Middle frontal gyrus (tissue), 1 donor: ENCODE measurements around the gene IDH2.

Source experiments
- DNase-seq: peaks from one replicate; pipeline ENCODE4 v3.0.0-alpha.2; 2015; ENCODE audit warnings: low spot score; ENCODE audit errors: extremely low spot score

IDH2 gene

DNA sequence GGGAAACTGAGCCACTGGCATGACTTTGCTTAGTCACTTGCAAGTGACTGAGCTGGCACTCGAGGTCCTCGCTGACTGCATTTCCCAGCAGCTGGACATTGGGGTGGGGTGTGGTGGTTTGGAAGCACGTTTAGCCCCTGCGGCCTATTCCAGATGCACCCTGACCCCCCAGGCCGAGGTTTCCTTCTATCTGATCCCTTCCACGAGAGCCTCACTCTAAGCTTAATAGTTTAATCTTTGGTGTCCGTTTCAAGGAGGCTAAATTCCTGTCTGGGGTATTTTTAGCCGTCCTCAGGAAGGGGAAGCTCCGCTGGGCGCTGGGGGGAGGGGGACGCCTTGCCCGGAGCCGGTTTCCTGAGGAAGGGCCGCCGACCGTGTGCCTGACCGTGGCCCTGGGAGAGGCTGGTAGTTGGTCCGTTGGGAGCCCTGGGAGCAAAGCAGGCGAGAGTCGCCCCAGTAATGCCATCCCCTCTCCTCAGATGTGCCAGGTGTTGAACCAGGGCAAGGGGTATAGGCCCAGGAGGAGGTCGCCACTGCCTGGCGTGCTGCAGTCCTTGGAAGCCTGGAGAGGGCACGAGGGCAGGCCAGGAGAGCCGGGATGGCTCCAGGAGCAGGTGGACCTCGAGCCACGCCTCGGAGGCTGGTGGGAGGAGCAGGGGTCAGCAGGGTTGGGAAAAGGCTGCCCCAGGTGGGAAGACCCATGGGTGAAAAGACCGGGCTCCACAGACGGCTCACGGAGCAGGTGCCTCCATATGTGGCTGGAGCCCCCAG, 37.2 kb downstream of the IDH2 start:
- no peak for DNase-seq

DNA sequence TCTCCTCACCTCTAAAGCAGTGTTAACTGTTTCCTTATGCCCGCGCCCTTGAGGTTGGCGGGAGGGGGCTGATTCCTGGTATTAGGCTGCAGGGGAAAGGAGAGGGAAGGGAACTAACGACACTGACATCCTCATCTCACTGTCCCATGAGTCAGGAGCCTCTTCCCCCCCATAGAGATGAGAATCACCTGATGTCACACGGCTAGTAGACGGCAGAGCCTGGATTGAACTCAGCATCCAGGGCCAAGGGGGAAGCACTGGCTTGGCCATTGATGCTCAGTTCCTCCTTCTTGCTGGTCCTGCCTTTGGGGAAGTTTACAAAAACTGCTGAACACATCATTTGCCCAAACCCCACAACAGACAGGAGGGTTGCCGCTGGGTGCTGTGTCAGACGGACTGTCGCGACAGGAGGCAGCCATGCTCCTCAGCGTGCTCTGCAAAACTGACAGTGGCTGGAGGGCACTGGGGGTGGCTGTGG, 38.5 kb downstream of the IDH2 start:
- no peak for DNase-seq

DNA sequence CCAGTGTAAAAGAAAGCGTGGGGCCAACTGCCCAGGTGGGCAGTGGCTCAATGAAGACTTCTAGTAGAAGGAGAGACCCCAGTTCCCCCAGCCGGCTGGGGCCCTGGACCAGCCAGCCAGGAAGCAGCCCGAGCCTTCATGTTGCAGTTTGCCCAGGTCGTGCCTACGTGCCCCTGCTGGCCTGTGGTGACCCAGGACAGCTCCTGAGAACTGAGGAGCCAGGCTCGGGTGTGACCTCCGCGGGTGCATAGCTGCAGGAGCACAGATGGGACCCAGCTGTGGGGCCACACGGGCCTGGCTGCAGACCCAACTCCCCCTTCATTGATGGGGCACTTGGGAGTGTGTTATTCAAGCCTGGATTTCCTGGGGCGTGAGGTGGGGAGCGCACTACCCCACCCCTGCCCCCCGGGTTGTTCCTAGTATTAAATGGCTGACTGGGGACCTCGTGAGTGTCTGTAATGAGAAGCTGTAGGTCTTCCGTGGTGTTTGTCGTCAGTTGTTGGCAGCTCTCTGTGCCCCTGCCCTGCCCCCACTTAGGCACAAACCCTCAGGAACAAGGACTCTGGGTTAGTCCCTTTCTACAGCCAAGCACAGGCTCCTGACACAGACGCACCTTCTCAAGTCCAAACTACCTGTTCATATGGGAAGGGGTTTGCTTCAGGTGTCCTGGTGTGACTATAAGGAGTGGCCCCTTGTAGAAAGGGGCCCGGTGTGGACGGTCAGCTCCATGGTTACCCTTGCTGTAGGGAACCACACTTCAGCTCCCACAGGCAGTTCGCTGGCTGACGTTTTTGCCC, 39.1 kb downstream of the IDH2 start:
- DNase-seq, result no peak

DNA sequence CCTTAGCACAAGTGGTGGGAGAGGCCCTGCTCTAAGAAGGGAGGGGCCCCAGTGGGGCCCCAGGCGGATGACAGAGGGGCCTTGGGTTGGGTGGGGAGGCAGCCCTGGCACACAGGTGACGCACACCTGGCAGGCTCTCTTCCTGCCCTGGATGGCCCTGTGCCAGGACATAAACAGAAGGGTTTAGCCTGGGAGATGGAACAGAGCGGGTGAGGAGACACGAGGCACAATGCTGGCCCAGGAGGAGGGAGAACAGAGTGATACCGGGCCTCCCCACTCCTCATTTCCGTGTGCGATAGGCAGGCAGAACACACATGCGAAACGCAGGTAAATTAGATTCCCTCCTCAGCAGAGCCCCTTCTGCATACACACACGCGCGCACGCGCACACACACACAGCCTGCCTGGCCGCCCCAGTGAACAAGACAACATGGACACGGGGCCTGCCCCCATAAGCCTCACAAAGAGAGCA, 39.8 kb downstream of the IDH2 start:
- no peak for DNase-seq

DNA sequence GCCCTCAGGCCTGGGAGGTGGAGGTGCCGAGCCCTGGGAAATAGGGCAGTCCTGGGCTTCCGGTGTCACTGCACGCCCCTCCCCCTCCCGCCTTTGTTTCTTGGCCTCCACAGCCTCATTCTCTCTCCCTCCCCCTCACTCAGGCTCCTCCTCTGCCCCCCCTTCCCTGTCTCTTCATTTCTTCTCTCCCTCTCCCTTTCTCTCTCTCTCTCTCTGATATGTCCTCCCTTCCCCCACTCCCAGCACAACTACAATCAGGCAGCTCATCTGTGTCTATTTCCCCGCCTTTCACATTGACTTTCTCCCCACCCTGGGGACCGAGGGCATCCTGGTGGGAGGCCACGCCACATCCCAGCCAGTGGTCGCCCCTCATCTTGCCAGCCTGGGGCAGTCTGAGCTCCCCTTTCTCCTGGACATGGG, 40.2 kb downstream of the IDH2 start:
- no peak for DNase-seq

DNA sequence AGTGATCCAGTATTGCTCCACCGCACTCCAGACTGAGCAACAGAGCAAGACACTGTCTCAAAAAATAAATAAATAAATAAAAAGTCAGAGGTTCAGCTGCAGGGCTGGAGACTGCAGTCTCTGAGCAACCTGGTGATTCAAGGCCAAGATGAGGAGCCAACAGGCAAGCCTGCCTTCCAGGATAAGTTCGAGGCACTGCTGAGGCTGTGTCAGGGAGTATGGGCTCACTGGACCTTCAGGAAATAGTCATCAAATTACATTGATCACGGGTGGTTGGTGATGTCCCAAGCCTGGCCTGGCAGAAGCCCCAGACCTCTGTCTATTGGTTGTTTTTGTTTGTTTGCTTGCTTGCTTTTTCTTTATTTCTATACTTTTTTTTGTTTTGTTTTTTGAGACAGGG, 41.5 kb downstream of the IDH2 start:
- no peak for DNase-seq

DNA sequence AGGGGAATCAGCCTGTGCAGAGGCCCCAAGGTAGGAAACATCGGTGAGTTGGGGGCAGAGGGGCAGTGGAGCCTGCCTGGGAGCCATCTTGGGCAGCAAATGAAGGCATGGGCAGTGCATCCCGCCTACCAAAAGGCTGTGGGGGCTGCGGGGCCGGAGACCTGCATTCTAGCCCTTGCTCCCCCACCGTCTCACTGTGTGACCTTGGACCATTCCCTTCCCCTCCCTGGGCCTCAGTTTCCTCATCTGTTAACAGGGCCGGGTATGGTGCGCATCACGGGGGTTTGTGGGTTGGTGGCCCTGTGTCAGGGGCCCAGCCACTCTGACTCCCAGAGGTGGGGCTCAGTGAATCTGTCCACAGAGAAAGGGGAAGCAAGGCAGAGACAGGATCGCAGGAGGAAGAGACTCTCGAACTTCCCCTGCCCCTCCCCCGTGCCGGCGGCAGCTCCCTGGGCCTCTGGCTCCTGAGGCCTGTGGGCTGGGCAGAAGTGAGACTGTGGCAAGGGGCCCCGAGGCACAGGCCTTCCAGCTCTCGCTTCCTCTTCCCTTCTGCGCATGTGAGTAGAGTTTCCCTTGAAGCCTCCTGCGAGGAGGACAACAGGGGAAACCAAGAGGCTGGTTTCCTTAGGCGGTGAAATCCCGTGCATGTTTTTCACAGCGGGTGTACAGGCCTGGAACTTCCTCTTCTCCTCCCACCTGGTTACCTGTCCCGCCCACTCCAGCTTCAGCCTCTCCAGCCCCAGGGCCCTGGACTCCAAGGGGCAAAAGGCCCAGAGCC, 42.9 kb downstream of the IDH2 start:
- no peak for DNase-seq

DNA sequence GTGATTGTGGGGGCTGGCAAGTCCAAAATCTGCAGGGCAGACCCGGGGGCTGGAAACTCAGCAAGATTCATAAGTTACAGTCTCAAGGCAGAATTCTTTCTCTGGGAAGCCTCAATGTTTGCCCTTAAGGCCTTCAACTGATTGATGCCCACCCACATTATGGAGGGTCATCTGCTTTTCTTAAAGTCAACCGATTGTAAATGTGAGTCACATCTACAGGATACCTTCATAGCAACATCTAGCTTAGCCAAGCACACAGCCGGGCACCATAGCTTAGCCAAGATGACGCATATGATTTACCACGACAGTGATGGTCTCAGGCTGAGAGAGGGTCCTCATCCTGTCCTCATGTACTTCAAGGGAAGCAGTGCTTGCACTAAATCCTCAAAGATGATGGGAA, 43.5 kb downstream of the IDH2 start:
- no peak for DNase-seq

DNA sequence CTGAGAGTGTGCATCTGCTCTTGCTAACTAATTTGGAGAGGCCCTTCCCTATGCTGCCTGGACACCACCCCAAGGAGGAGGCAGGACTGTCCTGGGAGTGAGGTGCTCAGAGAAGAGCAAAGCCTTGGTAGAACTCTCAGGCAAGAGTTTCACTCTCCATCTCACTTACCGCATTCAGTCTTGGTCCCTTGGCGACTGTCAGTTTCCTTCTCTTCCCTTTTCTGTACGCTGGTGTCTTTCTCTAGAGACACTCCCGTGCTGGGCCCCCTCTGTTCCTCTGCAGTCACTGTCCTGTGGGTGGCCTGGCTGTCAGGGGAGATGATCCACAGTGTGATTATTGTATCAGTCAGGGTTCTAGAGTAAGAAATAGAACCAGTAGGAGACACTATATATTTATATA, 44.0 kb downstream of the IDH2 start:
- no peak for DNase-seq

DNA sequence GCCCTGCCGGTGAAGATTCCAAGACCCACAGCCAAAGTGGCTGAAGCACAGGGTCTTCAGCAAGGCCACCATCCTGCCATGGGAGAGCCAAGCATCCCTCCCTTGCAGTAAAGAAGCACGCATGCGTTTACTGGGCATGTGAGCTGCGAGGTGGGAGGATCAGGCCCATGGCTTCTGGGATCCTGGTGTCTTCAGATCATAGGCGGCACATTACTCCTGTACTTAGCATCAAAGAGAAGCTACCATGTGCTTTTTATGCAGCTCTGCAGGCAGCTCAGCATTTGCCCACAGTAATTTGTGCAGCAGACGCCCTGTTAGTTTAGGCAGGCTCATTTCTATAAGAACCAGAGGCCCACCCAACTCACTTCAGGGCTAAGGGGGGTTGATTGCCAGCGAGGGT, 45.7 kb downstream of the IDH2 start:
- no peak for DNase-seq

DNA sequence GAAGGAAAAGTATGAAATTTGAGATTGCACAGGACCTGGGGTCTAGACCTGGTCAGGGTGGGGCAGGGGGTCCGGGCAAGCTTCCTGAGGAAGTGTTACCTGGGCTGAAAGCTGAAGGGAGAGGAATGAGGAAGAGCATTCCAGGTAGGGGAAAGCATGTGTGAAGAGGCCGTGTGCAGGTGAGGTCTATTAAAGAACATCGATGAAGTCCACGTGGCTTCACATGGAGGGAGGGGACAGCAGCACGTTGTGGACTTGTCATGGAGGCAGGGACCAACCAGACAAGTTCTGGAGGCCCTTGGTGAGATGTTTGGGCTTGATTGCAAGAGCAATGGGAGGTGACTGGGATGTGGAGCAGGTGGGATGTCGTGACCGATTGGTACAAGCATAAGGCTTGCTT, 47.1 kb downstream of the IDH2 start:
- no peak for DNase-seq

DNA sequence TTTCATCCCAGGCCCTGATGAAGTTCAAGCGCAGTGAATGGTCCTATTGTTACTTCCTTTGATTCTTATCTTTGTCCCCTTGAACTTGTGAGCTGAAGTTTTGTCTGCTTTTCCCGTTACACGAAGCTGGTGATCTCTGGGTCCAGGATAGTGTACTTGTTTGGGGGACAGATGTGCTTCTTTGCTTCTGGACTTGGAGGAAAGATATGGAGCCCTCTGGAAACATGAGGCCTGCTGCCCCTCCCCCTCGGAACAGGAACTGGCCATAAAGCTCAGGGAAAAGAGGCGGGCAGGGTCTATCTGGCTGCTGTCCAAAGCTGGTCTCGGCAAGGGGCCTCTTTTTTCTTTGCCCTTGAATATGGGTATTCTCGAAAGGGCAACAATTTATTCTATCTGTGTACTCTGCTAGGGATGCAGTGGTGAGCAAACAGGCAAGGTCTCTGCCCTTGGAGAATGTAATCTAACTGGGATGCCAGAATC, 47.6 kb downstream of the IDH2 start:
- no peak for DNase-seq

DNA sequence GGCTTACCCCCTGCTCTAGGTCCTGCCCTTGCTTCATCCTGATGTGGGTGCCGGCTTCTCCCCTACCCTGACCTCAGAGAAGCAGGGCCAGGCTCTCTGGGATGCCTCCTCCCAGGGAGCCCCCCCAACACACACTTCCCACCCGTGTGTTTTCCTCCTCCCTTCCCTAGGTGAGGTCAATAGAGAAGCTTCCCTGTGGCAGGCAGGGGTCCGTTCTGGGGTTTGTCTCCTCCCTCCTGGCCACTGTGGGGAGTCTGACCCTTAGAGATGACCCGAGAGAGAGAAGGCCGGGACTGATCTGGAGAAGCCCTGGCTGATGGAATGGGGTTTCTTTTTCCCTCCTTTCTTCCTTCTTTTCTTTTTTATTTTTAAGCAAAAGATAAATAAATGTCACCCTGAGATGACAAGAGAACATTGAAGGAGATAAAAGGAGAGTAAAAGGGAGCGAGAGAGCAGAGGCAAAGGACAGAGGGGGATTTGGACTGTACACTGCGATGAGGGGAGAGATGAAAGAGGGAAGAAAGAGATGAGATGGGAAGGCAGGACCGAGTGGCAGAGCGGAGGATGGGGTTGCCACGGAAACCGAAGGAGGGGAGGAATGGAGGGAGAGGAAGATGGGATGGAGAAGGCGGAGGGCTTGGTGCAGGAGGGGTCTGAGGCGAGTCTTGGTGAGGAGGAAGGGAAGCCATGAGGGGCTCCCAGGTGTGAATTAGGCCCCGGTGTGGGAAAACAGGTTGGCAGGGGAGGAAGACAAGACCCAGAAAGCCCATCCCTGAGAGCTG, 48.4 kb downstream of the IDH2 start:
- no peak for DNase-seq

DNA sequence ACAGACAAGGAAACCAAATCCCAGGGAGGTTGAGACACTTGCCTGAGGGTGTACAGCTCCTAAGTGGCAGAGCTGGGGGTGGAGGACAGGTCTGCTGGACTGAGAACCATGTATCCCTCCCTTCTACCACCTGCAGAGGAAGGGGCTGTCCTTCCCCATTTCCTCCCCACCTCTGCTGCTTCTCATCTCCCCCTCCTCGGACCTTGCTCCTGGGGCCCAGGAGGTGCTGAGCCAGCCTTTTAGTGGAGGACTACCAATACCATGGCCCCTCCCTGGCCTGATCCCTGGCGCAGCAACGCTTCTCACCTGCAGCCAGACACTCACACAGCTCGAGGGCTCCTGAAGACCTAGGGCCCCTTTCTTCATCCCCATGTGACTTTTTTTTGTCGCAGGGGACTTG, 50.4 kb downstream of the IDH2 start:
- no peak for DNase-seq

DNA sequence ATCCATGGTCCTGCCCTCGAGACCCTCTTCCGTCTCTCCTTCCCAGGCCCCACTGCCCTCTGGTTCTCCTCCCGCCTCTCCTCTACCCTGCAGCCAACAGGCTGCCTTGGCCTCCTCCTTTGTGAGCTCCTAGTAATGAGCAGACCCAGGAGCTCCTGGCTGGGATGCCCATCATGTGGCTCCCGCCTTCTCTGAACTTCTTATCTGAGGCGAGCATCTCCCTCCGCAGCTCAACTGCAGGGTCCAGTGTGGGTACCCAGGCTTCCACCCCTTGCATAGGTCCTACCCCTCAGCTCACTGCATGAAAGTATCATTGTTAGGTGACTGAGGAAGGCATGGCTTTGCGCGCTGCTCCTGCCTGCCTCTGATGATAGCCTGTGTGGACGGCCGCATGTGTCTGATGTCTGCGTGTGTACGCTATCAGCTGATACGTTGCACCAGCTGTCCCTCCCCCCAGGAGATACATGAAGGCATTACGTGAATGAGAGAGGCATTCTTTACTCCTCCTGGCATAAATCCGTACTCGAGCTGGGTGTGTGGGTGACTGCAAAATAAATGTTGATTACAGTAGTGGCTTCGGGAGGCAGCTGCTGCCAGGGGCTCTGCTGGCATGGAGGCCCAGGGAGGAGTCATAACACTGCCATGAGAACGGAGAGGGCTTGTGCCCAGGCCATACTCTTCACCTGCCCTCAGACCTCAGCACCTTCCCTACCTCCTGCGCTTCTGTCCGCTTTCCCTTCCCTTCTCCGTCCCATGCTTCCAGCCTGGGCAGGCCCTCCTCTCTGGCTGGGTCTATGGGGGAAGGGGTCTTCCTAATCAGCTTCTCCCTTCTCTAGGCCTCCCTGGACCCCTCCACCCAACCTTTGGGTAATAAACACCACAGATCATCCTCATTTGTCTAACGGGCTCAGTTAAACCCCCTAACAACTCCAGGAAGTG, 52.3 kb downstream of the IDH2 start:
- DNase-seq, result no peak

DNA sequence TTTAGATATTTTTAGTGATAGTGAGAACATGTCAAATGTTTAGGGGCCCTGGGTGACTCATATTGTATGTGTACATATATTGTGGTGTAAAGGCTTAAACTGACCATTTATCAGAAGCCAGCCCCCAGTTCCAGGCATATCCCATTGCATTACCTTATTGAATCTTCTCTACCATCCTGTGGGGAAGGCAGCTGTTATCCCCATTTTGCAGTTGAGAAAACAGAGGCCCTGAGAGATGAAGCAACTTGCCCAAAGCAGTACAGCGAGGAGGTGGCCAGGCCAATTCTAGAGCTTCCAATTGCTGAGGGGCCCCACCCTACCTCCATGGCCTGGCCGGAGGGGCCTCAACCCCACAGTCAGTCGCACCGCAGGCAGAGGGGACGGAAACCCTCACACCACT, 53.2 kb downstream of the IDH2 start:
- DNase-seq, result no peak

DNA sequence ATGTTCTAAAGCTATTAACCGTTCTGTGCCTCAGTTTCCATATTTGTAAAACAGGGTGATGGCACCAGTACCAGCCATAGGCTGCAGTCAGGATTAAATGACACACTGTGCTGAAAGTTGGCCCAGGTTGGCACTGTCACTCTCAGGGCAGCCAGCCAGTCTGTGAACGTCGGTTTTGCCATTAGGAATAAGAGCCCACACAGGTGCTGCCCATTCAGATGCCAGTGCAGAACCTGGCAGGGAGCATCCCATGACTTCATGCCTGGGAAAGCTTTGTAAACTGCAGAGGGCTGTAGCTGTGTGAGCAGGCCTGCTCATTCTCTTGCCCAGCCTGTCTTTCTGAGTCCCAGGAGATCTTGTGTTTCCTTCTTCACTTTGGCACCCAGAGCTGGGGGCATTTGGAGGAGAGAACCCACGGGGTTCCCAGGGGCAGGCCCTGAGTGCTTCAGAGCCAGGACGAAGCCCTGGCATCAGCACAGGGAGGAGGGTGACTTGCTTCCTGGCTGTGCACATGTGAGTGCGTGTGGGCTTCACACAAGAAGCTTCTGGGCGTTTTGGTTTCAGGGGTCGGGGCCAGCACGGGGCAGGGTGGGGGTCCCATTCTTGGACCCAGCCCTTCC, 54.2 kb downstream of the IDH2 start:
- no peak for DNase-seq

DNA sequence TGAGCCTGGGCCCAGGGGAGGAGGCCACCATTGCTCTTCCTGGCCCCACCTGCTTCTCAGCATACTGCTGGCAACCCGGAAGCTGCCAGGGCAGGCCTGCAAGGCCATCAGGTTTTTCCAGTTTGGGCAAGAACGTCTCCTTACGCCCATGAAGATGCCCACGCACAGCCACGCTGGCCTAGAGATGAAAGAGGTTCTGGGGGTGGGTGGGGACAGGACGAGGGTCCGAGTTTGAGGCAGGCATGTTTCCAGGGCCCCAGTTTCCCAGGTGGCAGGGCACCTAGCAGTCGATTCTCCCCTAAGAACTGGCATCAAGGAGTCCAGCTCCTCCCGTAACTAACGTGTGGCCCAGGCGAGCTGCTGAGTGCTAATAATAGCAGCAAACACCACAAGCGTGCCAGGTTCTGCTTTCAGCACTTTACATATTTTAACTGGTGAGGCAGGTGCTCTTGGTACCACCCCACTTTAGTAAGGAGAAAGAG, 55.3 kb downstream of the IDH2 start:
- no peak for DNase-seq

DNA sequence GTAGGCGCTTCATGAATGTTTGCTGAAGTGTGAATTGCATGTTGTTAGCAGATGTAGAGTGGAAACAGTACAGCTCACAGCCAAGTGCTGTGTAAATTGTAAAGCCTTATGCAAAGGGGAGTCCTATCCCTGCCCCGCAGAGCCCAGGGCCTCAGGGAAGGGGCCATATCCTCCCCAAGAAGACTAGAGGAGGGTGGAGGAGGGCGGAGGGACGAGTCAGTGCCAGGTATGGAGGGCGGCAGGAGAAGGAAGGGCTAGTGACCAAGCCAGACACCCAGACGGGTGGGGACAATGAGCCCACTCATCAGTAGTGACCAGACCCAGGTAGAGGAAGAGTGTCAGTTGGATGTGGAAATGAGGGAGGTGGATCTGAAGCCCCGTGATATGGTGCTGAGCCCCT, 56.0 kb downstream of the IDH2 start:
- no peak for DNase-seq
